HG02642 (cell line): ENCODE measurements around the gene PTPRCAP.

Source experiments
- ATAC-seq: cut with Tn5 transposase; IDR thresholded peaks from one replicate; pipeline ENCODE4 v1.9.1; 2021; ENCODE audit warnings: mild to moderate bottlenecking; ENCODE audit not compliant: unreplicated experiment, poor library complexity

Gene PTPRCAP

DNA sequence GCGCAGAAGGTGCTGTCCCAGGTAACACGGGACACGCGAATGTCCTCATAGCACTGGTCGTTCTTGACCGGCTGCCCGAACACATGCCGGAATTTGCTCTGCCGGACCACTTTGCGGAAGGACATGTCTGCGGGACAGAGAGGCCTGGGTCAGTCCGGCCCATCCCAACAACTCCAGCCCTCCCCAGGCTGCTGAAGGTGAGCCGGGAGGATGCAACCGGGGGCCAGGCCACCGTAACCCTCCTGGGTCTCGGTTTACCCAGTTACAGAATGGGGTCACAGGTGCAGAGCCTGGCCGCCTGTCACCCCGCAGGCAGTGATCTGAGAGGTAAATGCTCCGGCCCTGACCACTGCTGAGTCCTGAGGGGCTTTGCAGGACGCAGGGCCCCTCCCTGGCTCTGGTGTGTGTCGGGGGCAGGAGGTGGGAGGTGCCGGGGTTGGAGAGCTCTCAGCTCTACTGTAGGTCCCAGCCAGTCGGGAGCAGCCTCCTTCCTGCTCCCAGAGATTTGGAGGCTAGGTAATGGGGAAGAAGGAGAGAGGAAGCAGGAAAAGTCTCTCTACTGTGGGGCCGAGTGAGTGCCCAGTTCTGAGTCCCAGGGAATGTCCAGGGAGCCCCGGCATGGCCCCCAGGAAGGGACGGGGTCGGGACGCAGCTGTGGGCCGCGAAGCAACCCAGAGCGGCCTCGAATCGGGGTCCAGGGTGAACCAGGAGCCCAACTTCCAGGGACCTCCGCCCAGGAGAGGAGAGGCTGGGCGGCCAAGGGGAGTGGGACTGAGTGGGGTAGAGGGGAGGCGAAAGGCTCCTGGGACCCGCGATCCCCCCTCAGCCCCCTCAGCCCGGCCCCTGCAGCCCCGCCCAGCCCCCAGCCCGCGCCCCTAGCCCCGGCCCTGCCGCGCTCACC is 5.3 kb upstream of the PTPRCAP start:
- no peak for ATAC-seq

DNA sequence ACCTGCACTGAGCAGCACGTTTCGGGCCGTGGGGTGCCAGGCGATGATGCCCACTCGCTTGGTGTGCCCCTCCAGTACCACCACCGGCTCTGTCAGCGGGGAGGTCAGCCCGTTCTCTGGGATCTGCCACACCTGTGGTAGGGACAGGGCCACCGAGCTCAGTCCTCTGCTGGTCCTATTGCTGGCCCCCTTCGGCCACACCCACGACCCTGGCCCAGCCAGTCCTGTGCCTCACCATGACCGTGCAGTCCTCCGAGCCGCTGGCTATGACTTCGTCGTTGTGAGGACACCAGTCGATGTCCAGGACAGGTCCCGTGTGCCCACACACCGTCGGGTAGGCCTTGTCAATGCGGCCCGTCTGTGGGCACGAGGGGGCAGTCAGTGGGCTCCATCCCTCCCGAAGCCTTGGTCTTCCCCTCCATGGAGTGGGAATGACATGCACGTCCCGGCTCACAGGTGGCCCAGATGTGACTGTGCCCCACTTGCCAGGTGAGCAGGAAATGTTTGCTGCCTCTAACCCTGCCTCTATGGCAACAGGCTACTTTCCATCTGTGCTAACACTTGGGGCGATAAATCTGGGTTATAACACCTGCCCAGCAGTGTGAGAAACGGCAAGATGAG is 4.4 kb upstream of the PTPRCAP start:
- ATAC-seq, result no peak

DNA sequence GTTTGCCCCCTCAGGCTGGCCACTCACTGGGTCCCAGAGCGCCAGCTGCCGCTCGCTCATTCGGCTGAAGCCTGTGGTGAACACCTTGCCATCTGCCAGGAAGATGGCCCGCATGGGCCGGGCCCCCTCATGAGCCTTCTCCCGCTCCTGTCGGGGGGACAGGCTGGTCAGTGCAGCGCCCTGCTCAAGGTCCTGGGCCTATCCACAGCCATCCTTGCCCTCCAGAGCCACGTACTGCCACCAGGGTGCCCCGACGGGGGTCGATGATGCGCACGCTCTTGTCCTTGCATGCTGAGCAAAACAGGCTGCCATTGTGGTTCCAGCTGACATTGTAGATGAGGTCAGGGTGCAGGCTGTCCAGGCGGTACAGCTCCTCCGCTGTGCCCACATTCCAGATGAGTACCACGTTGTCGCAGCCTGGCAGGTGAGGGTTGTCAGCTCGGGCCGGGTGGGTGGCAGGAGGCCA is 3.6 kb upstream of the PTPRCAP start:
- no peak for ATAC-seq

DNA sequence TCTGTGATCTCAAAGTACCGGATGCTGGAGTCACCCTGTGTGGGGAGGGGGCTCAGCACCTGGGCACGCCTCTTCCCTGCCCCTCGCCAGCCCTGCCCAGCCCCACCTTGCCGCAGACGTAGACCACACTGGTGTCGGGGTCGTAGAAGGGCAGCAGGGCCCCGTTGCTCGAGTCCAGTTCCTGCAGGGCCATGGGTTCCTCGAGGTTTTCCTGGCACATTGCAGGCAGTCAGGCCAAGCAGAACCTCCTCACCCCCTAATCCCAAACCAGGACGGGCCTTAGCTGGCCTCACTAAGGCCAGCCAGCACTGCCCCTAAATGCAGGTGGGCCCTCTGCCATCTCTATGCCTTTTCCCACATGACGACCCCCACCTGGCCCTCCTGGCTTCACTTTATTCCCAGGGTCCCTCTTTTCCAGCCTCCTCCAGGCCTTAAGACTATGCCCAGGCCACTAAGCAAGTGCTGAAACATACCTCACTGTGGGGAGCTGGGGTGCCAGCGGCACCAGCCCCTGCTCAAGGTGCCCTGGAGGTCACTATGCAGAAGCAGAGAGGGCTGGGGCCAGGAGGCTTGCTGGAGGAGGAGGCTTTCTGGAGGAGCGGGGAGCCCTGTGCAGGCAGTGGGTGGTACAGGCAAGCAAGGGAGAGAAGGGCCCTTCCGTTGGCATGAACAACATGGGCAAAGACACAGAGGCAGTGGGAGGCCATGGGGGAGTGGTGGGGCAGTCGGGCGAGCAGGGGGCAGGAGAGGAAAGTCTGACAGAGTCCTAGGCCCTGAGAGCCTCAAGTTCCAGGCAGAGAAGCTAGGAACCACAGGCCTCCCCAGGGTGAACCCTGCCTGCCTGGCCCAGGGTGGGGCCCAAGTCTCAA is 3.0 kb upstream of the PTPRCAP start:
- no peak for ATAC-seq

DNA sequence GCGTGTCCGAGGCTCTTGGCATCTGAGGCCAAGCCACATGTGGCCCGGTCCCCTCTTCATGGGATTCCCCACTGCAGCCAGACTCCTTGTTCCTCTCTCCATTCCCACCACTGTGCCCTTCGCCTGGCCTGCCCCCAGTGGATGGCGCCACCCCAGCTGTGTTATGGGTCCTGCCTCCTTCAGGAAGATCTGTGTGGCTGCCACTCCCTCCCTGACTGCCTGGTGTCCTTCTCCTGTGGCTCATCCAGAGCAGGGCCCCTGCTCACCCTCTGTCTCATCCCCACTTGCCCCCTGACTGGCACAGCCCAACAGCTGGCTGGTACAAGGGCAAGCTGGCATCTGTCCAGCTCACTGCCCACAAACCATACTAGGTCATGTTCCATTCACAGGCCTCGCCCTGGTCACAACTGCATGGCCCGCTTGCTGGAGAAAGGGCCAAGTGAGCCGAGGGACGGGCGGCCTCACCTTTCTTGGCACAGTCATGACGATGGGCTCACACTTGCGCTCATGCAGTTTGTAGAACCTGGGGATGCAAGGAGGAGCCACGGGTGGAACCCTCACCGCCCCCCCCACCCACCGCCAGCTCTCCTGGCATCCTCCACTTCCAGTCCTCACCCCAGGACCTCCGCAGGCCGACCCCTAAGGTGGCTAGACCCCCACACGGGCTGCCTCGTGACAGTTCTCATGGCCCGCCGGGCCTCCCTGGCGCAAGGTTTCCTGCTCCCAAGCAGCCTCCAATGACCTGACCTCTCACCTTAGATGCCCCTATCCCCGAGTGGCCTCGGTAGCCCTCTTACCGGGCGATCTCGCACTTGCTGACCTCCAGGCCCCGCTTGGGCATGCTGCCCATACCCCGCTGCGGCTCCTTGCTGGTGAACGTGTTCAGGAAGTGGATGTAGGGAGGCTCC is 2.1 kb upstream of the PTPRCAP start:
- no peak for ATAC-seq

DNA sequence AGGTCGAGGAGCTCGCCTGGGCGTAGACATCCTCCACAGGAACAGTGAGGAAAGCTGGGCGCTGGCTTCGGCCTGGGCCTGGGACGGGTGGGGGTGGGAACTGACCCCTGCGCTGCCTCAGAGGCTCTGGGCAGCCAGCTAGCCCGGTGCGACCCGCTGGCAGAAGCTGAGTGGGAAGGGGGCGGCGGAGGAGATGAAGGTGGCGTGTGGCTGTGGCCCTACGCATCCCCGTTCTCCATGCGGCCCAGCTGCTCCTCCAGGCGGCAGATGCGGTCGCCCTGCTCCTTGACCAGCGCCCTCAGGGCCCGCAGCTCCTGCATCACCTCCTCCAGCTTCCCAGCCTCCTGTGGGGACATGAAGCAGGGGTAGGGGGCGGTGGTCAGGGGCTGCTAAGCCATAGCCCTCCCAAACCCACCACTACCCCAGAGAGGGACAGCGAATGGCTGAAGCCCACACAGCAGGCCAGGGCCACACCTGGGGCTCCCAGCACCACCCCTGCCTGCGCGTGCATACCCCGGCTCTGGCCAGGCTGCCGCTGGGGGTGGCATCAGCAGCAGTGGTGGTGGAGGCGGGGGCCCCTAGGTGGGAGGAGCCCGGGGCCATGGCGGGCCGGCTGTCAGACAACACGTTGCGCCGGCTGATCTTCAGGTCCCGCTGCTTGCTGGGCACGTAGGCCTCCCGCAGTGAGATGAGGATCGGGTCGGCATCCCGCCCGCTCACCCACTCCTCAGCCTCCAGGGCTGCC is 848 bp upstream of the PTPRCAP start:
- no peak for ATAC-seq

DNA sequence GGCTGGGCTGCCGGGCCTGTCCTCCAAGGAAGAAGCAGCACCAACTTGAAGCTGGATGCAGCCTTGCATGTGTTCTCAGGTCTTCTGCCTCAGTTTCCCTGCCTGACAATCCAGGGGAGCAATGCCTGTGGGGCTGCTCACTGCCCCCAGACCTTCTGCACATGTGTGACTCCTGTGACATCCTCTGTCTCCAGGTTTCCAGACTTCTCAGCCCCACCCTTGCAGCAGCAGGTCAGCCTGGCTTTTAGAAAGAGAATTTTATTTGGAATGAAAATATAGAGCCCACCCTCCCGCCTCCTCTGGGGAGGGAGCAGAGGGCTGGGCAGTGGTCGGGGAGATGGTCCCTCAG is 301 bp upstream of the PTPRCAP start:
- no peak for ATAC-seq

DNA sequence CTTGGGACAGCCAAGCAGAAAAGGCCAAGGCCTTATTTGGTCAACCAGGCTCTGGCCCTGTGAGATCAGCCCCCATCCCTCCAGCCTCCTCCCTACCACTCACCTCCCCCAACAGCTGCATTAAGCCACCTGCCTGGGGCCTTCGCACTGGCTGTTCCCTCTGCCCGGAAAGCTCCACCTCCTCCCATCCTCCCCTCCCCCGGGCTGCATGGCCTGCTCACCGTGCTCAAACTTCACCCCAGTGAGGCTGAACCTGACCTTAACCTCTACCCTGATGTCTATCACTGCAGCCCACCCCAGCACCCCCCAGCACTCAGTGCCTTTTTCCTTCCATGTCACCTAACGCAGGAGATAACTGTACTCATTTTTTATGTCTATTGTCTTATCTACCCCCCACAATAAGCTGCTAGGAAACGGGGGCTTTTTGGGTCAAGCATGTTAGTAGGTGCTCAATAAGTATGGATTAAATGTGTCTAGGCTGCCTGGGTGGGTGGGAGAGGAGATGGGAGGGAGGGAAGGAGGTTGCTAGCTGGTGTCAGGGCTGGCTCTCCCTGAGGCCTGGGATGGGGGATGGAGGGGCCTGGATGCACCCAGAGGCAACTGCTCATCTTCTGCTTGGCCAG is 912 bp downstream of the PTPRCAP start:
- peak; percentile 32 for ATAC-seq

DNA sequence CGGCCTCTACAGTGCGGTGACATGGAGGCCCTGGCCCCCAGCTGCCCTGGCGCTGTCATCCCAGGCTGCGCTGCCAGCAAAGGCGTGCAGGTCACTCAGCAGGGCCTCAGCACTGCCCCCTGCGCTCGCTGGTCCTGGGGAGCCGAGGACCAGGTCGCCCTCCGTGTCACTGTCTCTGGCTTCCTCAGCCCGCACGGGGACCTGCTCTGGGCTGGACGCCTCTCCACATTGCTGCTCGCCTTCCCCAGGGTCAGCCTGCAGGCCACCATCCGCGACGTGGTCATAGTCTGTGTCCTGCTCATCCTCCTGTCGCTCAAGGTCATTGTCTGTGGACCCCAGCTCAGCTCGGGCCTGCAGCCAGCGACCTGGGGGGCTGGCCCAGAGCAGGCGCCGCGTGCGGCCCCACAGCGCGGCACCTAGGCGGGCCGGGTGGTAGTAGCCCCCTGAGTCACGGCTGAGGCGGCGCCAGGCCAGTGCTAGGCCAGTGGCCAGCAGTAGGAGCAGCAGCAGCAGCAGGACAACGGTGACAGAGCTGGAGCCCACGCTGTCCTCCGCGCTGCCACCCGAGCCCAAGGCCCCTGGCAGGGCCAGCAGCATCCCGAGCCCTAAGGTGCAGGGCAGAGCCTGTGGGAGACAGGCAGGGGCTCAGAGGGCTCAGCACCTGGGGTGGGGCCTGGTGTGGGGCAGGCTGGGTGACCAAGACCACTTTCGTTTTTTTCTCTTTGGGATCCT is 1.6 kb downstream of the PTPRCAP start:
- ATAC-seq, result no peak

DNA sequence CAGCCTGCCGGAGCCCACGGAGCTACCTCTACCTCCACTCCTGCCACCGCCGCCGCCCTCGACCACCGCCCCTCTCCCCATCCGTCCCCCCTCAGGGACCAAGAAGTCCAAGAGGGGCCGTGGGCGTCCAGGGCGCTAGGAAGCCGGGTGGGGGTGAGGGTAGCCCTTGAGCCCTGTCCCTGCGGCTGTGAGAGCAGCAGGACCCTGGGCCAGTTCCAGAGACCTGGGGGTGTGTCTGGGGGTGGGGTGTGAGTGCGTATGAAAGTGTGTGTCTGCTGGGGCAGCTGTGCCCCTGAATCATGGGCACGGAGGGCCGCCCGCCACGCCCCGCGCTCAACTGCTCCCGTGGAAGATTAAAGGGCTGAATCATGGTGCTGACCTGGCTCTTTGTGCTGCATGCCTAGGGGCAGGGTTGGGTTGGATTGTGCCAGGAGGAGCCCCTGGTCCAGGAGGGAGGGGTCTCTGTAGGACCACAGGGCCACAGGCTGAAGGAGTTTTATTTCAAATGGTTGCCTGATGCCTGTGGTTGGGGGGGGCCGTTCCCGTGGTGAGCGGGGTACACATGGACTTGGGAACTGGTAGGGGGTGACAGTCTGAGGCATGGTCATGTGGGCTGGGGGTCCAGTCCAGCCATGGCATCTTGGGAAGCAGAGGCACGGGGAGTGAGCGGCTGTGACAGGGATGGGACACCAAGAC is 2.3 kb downstream of the PTPRCAP start:
- ATAC-seq, result no peak

DNA sequence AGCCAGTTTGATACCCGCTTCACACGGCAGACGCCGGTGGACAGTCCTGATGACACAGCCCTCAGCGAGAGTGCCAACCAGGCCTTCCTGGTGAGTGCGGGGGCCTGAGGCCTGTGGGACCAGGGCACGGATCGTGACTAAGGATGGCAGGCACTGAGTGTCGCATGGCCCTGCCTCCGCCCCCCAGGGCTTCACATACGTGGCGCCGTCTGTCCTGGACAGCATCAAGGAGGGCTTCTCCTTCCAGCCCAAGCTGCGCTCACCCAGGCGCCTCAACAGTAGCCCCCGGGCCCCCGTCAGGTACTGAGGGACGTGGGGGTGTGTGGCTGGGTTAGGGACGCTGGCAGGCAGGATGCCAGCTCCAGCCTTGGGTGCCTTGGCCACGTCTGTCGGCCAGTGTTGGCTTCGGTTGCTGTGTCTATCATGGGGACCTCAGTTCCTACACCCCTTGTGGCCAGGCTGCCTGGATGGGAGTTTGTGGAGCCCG is 3.0 kb downstream of the PTPRCAP start:
- ATAC-seq, result no peak

DNA sequence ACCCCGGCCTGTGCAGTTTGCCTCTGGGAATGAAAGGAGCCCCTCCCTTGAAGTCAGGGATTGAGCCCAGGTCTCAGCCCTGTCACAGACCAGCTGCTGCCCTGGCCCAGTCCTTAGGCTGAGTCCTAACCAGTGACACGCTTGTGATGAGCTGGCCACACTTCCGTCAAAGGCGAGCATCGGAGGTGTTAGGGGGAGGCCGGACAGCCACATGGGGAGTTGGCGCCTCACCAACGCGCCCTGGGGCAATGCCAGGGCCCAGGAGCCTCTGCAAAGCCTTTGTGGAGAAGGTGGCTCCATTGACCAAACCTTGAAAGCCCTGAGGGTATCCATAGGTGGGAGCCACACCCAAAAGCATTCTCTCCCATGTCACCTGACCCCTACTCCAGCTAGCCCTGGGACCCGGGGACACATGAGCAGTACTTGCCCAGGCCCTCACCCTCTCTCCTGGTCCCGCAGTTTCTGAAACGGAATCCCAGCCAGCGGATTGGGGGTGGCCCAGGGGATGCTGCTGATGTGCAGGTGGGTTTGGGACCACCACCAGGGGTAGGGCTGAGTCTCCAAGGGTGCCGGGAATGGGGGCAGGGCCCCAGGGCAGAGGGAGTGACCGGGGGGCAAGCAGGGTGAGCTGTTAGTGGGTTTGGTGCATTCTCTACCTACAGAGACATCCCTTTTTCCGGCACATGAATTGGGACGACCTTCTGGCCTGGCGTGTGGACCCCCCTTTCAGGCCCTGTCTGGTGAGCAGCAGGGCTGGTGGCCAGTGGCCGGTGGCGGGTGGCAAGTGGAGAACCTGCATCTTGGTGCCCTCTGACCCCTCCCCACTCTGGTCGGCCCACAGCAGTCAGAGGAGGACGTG is 3.7 kb downstream of the PTPRCAP start:
- ATAC-seq, result no peak

DNA sequence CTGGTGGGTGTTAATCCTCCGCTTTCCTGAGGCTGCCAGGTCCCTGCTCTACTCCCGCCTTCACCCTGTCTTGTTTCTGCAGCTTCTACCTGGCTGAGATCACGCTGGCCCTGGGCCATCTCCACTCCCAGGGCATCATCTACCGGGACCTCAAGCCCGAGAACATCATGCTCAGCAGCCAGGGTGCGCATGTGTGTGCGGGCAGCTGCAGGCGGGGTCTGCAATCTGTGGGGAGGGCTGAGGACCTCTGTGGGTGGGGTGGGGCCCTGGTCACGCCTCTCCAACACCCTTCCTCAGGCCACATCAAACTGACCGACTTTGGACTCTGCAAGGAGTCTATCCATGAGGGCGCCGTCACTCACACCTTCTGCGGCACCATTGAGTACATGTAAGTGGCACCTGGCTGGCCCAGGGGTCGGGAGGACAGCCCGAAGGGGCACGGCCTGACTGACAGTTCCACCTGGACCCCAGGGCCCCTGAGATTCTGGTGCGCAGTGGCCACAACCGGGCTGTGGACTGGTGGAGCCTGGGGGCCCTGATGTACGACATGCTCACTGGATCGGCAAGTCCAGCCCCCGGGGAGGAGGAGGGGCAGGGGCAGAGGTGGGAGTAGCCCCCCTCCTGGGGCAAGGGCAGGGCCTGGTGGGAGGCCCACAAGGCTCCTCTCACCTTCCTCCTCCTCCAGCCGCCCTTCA is 4.7 kb downstream of the PTPRCAP start:
- ATAC-seq, result no peak

DNA sequence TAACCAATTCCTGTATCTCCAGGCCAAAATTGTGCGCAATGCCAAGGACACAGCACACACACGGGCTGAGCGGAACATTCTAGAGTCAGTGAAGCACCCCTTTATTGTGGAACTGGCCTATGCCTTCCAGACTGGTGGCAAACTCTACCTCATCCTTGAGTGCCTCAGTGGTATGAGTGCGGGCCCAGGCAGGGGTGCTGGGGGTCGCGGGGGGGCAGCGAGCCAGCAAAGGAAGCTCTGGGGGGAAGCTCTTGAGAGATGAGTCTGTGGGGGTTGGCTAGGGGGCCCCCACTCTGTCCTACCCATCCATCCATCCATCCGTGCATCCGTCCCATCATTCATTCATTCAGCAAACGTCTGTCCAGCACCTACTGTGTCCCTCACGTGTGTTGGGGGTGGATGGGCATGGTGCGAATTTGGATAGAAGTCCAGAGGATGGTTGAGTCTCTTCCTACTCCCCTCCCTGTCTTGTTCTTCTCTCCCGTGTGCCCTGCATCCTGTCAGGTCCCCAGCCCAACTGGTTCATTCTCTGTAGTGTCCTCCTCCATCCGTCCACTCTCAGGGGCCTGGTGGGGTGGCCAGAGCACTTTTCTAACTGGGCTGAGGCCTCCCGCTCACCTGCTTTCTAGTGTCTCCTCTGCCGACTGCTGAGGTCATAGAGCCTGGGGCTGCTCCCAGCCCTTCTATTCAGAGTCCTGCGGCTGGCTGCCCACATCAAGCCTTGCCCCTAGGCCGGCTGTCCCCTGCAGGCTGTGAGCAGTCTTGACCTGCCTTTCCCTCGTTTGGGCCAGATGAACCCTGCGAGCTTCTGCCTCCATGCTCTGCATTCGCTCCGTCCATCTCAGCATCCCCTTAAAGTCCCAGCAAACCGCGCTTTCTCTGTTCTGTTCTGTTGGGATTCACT is 5.9 kb downstream of the PTPRCAP start:
- ATAC-seq, result no peak

DNA sequence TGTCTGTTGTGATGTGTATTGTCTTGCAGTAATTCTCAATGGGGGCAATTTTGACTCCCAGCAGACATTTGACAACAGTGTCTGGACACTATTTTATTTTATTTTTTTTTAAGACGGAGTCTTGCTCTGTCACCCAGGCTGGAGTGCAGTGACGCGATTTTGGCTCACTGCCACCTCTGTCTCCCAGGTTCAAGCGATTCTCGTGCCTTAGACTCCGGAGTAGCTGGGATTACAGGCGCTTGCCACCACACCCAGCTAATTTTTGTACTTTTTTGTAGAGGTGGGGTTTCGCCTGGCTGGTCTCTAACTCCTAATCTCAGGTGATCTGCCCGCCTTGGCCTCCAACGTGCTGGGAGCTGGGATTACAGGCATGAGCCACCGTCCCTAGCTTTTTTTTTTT is 7.8 kb downstream of the PTPRCAP start:
- no peak for ATAC-seq
